K562 (cell line): Measurements from ENCODE around the gene C16orf74. TPM values are rescaled to one million over a fixed set of nuclear protein-coding genes. Genes with fewer than 3 reads are reported as not detected.

ENCODE experiments used
- ATAC-seq: fragments of 200-7000 bp; cut with Tn5 transposase; 3 replicates; pipeline ENCODE4 v1.9.1; 2020; ENCODE audit warnings: moderate library complexity
- BruUV-seq: library from RNA; stranded (reverse); fragments of 400-500 nt; replicated peaks from 2 replicates; lab custom pipeline; 2021; lab: Mats Ljungman, UMichigan
- CTCF ChIA-PET: fragments of 300-600 bp; formaldehyde crosslinking; extraction: SDS; loops from one replicate; lab custom pipeline; 2021; ENCODE audit warnings: low intra/inter-chr PET ratio; lab: Yijun Ruan, JAX
- POLR2A ChIA-PET: fragments of 300-600, 350-650 bp; sonication (Branson Sonifier 250); formaldehyde crosslinking; extraction: SDS; loops from one replicate; lab custom pipeline; 2021; ENCODE audit warnings: antibody characterized with exemption, inconsistent platforms; lab: Yijun Ruan, JAX
- DNase-seq, 4 experiments: peaks; one replicate each; pipeline versions ENCODE4 v3.0.0 to v3.0.0-alpha.2; 2011 to 2018; ENCODE audit warnings: low spot score in 3 of 4, mixed read lengths in 3 of 4; ENCODE audit errors: extremely low read depth in 1 of 4
- FAIRE-seq: peaks from 2 replicates; lab custom pipeline; 2011; peaks lifted over from hg19 to GRCh38; lab: Jason Lieb, UNC
- H2AFZ ChIP-seq: 2 replicates; pipeline ENCODE4 v1.6.0; 2011; ENCODE audit warnings: low read depth, low read length, control low read depth, inconsistent platforms
- H3K27ac ChIP-seq: fragments of 200-600 bp; 3 replicates; pipeline ENCODE4 v1.8.0; 2011; ENCODE audit warnings: low read depth, mild to moderate bottlenecking, control low read depth, inconsistent platforms, low read length, moderate library complexity, mixed read lengths; ENCODE audit errors: extremely low read depth
- H3K27me3 ChIP-seq, 2 experiments: fragments of 300-600 bp in 1 of 2; 2 replicates in 1 of 2; 3 replicates in 1 of 2; pipeline versions ENCODE4 v1.6.0 to v1.8.0; 2011; ENCODE audit warnings: inconsistent platforms in 2 of 2, low read length in 2 of 2, mild to moderate bottlenecking in 1 of 2, mixed read lengths in 1 of 2, moderate library complexity in 1 of 2; ENCODE audit not compliant: control insufficient read depth in 2 of 2, insufficient read depth in 2 of 2
- H3K36me3 ChIP-seq: fragments of 300-600 bp; 3 replicates; pipeline ENCODE4 v1.8.0; 2011; ENCODE audit warnings: mild to moderate bottlenecking, low read length, inconsistent platforms; ENCODE audit not compliant: control insufficient read depth, insufficient read depth
- H3K4me1 ChIP-seq, 2 experiments: fragments of 200-600 bp in 1 of 2; replicated peaks in 1 of 2; 2 replicates in 1 of 2; 3 replicates in 1 of 2; pipeline versions ENCODE4 v1.5.1 to v1.8.0; 2011; ENCODE audit warnings: inconsistent platforms in 2 of 2, low read length in 2 of 2, mild to moderate bottlenecking in 1 of 2, mixed read lengths in 1 of 2, moderate library complexity in 1 of 2; ENCODE audit not compliant: control insufficient read depth in 2 of 2, insufficient read depth in 2 of 2
- H3K4me2 ChIP-seq: 2 replicates; pipeline ENCODE4 v1.6.1; 2011; ENCODE audit warnings: low read length, control low read depth, inconsistent platforms, mixed read lengths; ENCODE audit not compliant: insufficient read depth
- H3K4me3 ChIP-seq: fragments of 200-600 bp; sonication (generic), shearing (Covaris generic); 2 replicates; pipeline ENCODE4 v1.5.1; 2016; ENCODE audit warnings: control low read depth, inconsistent platforms
- H3K79me2 ChIP-seq: fragments of 200-600 bp; 3 replicates; pipeline ENCODE4 v1.8.0; 2011; ENCODE audit warnings: low read length, inconsistent platforms; ENCODE audit not compliant: control insufficient read depth, insufficient read depth
- H3K9ac ChIP-seq, 2 experiments: 2 replicates each; pipeline versions ENCODE4 v1.6.0 to v1.6.1; 2011; ENCODE audit warnings: low read depth in 2 of 2, low read length in 2 of 2, control low read depth in 1 of 2, inconsistent platforms in 1 of 2, mild to moderate bottlenecking in 1 of 2, mixed read lengths in 1 of 2; ENCODE audit not compliant: insufficient read depth in 1 of 2
- H3K9me1 ChIP-seq: one replicate; pipeline ENCODE4 v1.6.0; 2011; ENCODE audit warnings: inconsistent platforms, mild to moderate bottlenecking, low read length, moderate library complexity; ENCODE audit not compliant: control insufficient read depth, insufficient read depth
- H3K9me3 ChIP-seq: replicated peaks from 2 replicates; pipeline ENCODE4 v1.5.1; 2011; ENCODE audit warnings: low read depth, low read length, inconsistent platforms; ENCODE audit not compliant: control insufficient read depth, insufficient read depth
- H4K20me1 ChIP-seq: replicated peaks from 2 replicates; pipeline ENCODE4 v1.6.1; 2011; ENCODE audit warnings: low read length, inconsistent platforms, mixed read lengths; ENCODE audit not compliant: control insufficient read depth, insufficient read depth
- CHCHD3 ChIP-seq: fragments of 250-450 bp; sonication (Bioruptor Pico); IDR thresholded peaks from 2 replicates; pipeline ENCODE4 v2.1.2; 2022; ENCODE audit warnings: mild to moderate bottlenecking
- DEAF1 ChIP-seq: fragments of 450-650 bp; formaldehyde crosslinking; IDR thresholded peaks from 2 replicates; pipeline ENCODE4 v1.4.0; 2020; ENCODE audit warnings: mild to moderate bottlenecking, moderate library complexity
- FOXM1 ChIP-seq, 2 experiments: fragments of 450-650 bp in 1 of 2; sonication (generic) in 1 of 2; formaldehyde crosslinking in 1 of 2; IDR thresholded peaks; 2 replicates each; pipeline versions ENCODE4 v1.6.1 to v1.9.0; 2017 to 2022; ENCODE audit warnings: low read depth in 2 of 2, mild to moderate bottlenecking in 2 of 2, missing genetic modification reagents in 1 of 2, moderate library complexity in 1 of 2
- HLTF ChIP-seq: fragments of 450-650 bp; IDR thresholded peaks from 2 replicates; pipeline ENCODE4 v1.6.1; 2016
- ILF3 ChIP-seq: fragments of 450-650 bp; IDR thresholded peaks from 2 replicates; pipeline ENCODE4 v1.6.1; 2018; ENCODE audit warnings: antibody characterized with exemption, mild to moderate bottlenecking, moderate library complexity, borderline replicate concordance
- MYNN ChIP-seq, 2 experiments: sonication (generic); formaldehyde crosslinking in 1 of 2; IDR thresholded peaks; 2 replicates each; pipeline versions ENCODE4 v1.5.0 to v1.6.1; 2016 to 2020; ENCODE audit warnings: antibody characterized with exemption in 1 of 2, missing genetic modification reagents in 1 of 2
- PHF8 ChIP-seq: fragments of 200-600 bp; sonication (generic); IDR thresholded peaks from 2 replicates; pipeline ENCODE4 v1.6.1; 2012; ENCODE audit warnings: mixed run types, mild to moderate bottlenecking, inconsistent platforms, low read length, moderate library complexity, borderline replicate concordance
- PPARD ChIP-seq: fragments of 250-450 bp; sonication (Bioruptor Pico); IDR thresholded peaks from 2 replicates; pipeline ENCODE4 v1.8.0; 2022; ENCODE audit warnings: inconsistent platforms, mild to moderate bottlenecking, moderate library complexity
- RFX1 ChIP-seq: fragments of 450-650 bp; IDR thresholded peaks from 2 replicates; pipeline ENCODE4 v1.6.1; 2016; ENCODE audit warnings: mild to moderate bottlenecking, moderate library complexity
- ZNF124 ChIP-seq: sonication (generic); formaldehyde crosslinking; IDR thresholded peaks from 2 replicates; pipeline ENCODE4 v1.8.1; 2022; ENCODE audit warnings: missing genetic modification reagents
- ZNF785 ChIP-seq: fragments of 250-450 bp; sonication (Bioruptor Pico); IDR thresholded peaks from 2 replicates; pipeline ENCODE4 v1.4.0; 2020; ENCODE audit warnings: mild to moderate bottlenecking
- WGBS: fragments of 100-300 bp; shearing (Covaris generic); methylation state at CpG from one replicate; pipeline ENCODE4 v1.1.6; 2016; ENCODE audit warnings: low coverage, mixed read lengths; ENCODE audit not compliant: insufficient coverage; ENCODE audit errors: missing lambda C conversion rate; 5-methylcytosine and 5-hydroxymethylcytosine counted together
- in situ Hi-C: fragments of 300-500 bp; cut with MboI; formaldehyde crosslinking; loops from 4 replicates; pipeline ENCODE4 v1.15.0; 2018; ENCODE audit warnings: inconsistent platforms, mixed read lengths
- intact Hi-C: fragments of 100-400 bp; cut with micrococcal nuclease; formaldehyde crosslinking; loops from 2 replicates; pipeline ENCODE4 v1.14.2; 2022
- polyA plus RNA-seq, 8 experiments: library from polyadenylated mRNA; depleted of rRNA in 4 of 8; stranded (reverse) in 5 of 8; unstranded in 3 of 8; fragments of >200 nt; fragmentation: Nextera tagmentation in 2 of 8; fragmentation: Illumina TruSeq in 1 of 8; extraction: Ambion mirVana in 2 of 8; extraction: Trizol in 1 of 8; gene quantifications; 2 replicates each; pipeline versions ENCODE4 v1.2.1 to v1.2.3, GENCODE V29; 2011 to 2014; ENCODE audit warnings: inconsistent platforms in 1 of 8, missing spikeins in 1 of 8
- total RNA-seq, 7 experiments: library from RNA; depleted of rRNA in 6 of 7; stranded (reverse); fragments of >200 nt in 6 of 7; fragmentation: Illumina TruSeq in 2 of 7; extraction: Trizol in 2 of 7; gene quantifications; 2 replicates each; pipeline versions ENCODE4 v1.2.1 to v1.2.3, GENCODE V29; 2011 to 2021; ENCODE audit warnings: low replicate concordance in 1 of 7

The C16orf74 gene
- total and polyA plus RNA-seq, 9 of the 15 experiments (the other 6 are each of a cell fraction or from before 2014, with no cell fraction given), result not detected

- CTCF ChIA-PET, result no interaction called here
- no peaks in the 10 kb centered on the region; the same call in 1 of the 2 replicates for H4K20me1 ChIP-seq
- no TSS peak for BruUV-seq
- no peak for DNase-seq
- peaks cover 73% of the 10 kb centered on the region; the same call in 2 of the 3 replicates for H3K36me3 ChIP-seq
- H3K4me1 ChIP-seq, result no peaks in the 10 kb centered on the region
- POLR2A ChIA-PET, result no interaction called here
- no peaks in the 10 kb centered on the region for H3K9me3 ChIP-seq
- FAIRE-seq, result no peak
- H3K79me2 ChIP-seq, result 0 out of 3 replicates have a peak, but pooled peaks cover 4% of the 10 kb centered on the region
- no peaks in the 10 kb centered on the region for H3K9me1 ChIP-seq
- in situ Hi-C loops, result no loop called here
- 92% methylated on average over 26 of the region's 26 CpGs for WGBS
- no peak overlapping the region for H3K4me2 ChIP-seq
- no peak overlapping the region for H2AFZ ChIP-seq
- ATAC-seq, result no peak
- no peaks in the 10 kb centered on the region for H3K27me3 ChIP-seq
- no peak overlapping the region for H3K4me3 ChIP-seq
- intact Hi-C loops, result no loop called here
- TF ChIP-seq ZNF785 (CRISPR knock-in tag), result no peak
- TF ChIP-seq RFX1, result no peak
- TF ChIP-seq FOXM1 (IDR thresholded peaks at IDR 0.05; ENCODE audit: low read depth), result no peak
- TF ChIP-seq FOXM1 (CRISPR knock-in tag; IDR thresholded peaks at IDR 0.05; ENCODE audit: low read depth), result no peak
- H3K9ac ChIP-seq, result no peak overlapping the region
- no peak overlapping the region for H3K27ac ChIP-seq
These were observed 29.4 kb upstream of the C16orf74 start for GRCh38 chr16:85780281-85780680.

GRCh38 chr16:85778873-85779272 lies 28.0 kb upstream of the C16orf74 start:
- no peaks in the 10 kb centered on the region for H3K27me3 ChIP-seq
- no peak for DNase-seq
- peaks cover 69% of the 10 kb centered on the region; the same call in 2 of the 3 replicates for H3K36me3 ChIP-seq
- no peaks in the 10 kb centered on the region for H3K9me1 ChIP-seq
- H2AFZ ChIP-seq, result no peak overlapping the region
- WGBS, result 83% methylated on average over 11 of the region's 12 CpGs
- ChIA-PET POLR2A (interaction anchor here (1.5 kb wide), 1 partner anchor 9 kb away, joined by 4 read pairs; no protein-coding TSS in a partner anchor), CTCF (interaction anchor here (0.6 kb wide), 1 partner anchor 11 kb away, joined by 3 read pairs; no protein-coding TSS in a partner anchor)
- intact Hi-C loops, result no loop called here
- H3K4me2 ChIP-seq, result no peak overlapping the region
- no peak overlapping the region for H3K27ac ChIP-seq
- no peaks in the 10 kb centered on the region for H3K9me3 ChIP-seq
- H4K20me1 ChIP-seq, result no peaks in the 10 kb centered on the region; the same call in 1 of the 2 replicates
- in situ Hi-C loops, result no loop called here
- no peak overlapping the region for H3K4me3 ChIP-seq
- H3K4me1 ChIP-seq, result no peaks in the 10 kb centered on the region
- no peak for ATAC-seq
- 0 out of 4 replicates have a peak overlapping the region, but pooled peaks of 1 of the 2 experiments have one; percentile 6 for H3K9ac ChIP-seq
- no peak for FAIRE-seq
- no TSS peak for BruUV-seq
- no peak for TF ChIP-seq CHCHD3 (CRISPR knock-in tag)
- no peak for TF ChIP-seq PPARD (CRISPR knock-in tag)
- no peak for TF ChIP-seq PHF8
- TF ChIP-seq MYNN (IDR thresholded peaks at IDR 0.05), result no peak
- no peak for TF ChIP-seq MYNN (CRISPR knock-in tag; IDR thresholded peaks at IDR 0.05)
- no peak for TF ChIP-seq ZNF124 (CRISPR knock-in tag)
- TF ChIP-seq ILF3, result no peak
- no peak for TF ChIP-seq DEAF1
- TF ChIP-seq HLTF, result no peak
- TF ChIP-seq, all 486 proteins: peak for 0
- 0 out of 3 replicates have a peak, but pooled peaks cover 4% of the 10 kb centered on the region for H3K79me2 ChIP-seq
